GM21723 (cell line): ENCODE results near the gene RAPGEF1.
"Not testable (repeated sequence)": the region's sequence is repeated elsewhere in the genome, so short reads cannot be mapped to it uniquely, and the experiment has no call there.

Experiments
- ATAC-seq: cut with Tn5 transposase; IDR thresholded peaks from one replicate; pipeline ENCODE4 v1.9.1; 2021; ENCODE audit warnings: mild to moderate bottlenecking, moderate library complexity; ENCODE audit not compliant: unreplicated experiment

The RAPGEF1 gene

DNA sequence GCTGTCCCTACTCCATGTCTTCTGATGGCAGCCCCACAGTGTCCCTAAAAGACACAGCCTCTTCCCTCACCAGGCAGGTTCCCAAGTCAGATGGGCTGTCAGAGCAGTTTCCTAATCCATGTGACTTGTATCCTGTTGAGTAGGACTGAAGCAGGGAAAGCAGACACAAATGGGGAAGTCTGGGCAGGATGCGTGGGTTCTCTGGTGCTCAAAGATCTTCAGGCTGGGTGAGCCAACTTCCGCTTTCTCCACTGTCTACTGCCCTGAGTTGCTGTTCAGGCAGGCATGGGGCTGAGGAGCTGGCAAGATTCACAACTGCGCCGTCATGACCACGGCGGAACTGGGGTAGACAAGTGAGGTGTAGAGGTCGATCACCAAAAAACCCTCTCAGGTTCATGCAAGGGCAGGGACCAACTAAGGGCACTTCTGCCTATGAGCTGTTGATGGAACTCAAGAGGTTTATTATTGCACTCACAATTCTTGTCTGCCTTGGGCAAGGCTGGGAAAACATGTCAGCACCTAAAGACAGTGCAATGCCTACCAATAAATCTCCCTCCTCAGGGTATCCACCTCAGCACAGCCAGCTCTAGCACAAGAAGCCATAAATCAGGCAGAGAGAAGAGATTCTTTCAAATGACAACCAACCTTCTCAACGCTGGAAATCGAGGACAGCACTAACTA lies 83.4 kb downstream of the RAPGEF1 start:
- ATAC-seq, result peak; percentile 66

DNA sequence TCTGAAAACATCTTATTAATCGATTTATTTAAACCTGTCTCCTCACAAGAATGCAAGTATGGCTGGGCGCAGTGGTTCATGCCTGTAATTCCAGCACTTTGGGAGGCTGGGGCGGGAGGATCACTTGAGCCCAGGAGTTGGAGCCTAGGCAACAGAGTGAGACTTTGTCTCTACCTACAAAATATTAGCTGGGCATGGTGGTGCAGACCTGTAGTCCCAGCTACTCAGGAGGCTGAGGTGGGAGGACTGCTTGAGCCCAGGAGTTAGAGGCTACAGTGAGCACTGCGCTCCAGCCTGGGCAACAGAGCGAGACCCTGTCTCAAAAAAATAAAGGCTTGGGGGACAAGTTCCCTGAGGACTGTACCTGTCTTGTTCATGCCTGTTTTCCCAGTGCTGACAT lies 85.5 kb downstream of the RAPGEF1 start:
- ATAC-seq, result not testable (repeated sequence)

DNA sequence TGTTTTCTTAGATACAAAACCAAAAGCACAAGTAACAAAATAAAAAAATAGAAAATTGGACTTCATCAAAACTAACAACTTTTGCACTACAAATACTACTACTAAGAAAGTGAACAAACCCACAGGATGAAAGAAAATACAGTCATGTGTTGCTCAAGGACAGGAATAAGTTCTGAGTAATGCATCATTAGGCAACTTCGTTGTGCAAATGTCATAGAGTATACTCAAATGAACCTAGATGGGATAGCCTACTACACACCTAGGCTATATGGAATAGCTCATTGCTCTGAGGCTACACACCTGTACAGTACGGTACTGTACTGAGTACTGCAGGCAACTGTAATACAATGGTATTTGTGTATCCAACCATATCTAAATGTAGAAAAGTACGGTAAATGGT lies 88.3 kb downstream of the RAPGEF1 start:
- ATAC-seq, result no peak

DNA sequence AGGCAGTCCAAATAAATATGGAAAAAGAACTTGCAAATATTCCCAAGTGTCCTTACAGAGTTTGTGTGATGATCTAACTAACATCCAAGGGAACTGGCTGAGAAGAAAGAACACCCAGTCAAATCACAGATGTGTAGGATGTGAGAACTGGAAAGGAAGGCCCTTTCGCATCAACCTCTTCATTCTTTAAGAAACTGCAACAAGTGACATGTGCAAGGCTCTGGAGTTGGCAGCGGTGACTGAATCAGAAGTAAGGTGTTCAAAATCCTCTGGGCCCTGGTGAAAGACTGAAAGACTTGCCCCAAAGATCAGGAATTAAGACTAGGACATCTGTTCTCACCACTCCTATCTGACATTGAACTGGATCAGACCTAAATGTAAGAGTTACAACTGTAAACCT lies 88.7 kb downstream of the RAPGEF1 start:
- ATAC-seq, result no peak

DNA sequence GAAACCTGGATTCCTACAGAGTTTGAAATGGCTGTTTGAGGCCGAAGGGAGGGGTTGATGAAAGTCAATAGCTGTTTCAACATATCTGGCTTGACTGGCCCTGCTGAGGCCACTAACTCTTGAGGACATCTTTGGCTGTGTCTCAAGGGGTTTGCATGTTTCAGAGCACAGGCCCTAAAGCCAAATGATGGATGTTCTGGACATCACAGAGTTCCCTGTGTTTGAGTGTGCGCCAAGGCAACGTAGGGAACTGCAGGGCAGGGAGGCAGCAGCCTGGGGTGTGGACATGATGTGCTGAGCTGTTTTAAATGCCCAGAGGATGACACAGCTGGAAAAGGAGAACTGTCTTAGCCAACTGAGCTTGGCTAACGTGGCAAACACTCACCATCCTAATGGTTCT lies 89.6 kb downstream of the RAPGEF1 start:
- no peak for ATAC-seq

DNA sequence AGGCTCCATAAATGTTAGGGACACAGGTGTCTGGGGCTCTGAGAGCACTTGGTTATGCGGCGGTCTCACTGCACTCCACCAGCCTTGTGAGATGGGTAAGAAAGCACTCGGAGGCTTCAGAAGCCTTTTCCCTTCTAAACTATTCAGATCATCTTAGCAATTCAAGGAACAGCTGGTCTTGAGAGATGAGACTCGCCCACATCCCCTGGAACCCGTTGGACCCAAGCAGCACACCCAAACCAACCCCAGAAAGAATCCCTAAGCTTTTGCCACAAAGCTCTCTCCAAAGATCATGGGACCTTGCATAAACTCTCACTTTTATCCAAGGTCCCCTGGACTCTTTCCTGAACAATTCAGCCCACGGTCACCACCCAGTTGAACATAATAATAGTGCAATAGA lies 90.2 kb downstream of the RAPGEF1 start:
- no peak for ATAC-seq

DNA sequence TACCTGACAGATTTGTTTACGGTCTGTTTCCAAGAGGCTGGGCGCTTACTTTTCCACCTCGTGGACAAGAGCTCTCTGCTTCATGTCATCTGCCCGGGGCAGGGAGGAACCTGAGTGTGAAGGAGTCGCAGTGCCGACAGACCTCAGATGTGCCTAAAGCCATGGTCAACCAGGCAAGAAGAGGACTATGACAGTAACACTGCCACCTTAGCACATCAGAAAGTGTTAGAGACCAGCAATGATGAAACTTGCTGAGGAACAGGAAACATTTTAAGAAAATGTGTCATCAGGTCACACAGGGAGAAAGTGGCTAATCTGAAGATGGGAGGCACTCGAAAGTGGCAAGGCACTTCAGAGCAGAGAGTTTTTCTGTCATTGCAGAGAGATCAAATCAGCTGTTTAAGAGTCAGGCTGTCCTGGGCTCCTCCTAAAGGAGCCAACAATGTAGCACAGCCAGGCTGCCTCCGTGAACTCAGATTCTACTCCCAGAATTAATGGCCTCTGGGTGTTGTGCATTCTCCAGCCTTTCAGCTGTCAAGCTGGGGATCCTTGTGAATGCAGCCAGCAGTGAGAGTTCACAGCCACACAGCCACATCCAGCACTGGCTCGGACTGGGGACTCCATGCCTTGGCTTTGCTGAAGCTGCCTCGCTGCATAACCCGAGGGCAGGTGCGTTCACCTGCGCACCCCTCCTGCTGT lies 94.6 kb downstream of the RAPGEF1 start:
- ATAC-seq, result no peak

DNA sequence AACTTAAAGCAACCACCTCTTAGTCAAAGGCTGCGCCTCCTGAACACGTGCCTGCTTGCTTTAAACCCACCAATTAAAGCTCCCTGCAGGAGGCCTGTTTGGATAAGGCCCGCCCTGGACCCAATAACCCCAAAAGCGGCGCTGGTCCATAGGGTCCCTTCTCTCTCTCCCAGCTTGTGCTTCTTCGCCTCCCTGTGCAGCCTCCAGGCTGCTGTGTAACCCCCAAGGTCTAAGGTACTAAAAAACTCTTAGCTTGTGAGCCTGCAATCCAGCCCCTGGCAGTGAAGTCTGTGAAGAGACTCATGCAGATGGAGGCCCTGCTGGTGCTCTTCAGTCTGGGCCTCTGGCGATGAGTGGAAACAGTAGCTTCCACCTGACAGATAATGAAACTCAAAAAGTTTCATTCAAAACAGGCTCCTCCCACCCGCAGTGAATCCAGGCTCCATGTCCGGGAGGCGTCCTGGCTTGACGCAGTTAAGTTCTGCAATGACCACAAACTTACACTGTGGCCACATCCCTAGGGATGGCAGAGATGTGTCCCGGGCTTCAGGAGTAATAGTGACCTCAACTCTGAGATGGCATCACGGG lies 97.3 kb downstream of the RAPGEF1 start:
- peak; percentile 56 for ATAC-seq

DNA sequence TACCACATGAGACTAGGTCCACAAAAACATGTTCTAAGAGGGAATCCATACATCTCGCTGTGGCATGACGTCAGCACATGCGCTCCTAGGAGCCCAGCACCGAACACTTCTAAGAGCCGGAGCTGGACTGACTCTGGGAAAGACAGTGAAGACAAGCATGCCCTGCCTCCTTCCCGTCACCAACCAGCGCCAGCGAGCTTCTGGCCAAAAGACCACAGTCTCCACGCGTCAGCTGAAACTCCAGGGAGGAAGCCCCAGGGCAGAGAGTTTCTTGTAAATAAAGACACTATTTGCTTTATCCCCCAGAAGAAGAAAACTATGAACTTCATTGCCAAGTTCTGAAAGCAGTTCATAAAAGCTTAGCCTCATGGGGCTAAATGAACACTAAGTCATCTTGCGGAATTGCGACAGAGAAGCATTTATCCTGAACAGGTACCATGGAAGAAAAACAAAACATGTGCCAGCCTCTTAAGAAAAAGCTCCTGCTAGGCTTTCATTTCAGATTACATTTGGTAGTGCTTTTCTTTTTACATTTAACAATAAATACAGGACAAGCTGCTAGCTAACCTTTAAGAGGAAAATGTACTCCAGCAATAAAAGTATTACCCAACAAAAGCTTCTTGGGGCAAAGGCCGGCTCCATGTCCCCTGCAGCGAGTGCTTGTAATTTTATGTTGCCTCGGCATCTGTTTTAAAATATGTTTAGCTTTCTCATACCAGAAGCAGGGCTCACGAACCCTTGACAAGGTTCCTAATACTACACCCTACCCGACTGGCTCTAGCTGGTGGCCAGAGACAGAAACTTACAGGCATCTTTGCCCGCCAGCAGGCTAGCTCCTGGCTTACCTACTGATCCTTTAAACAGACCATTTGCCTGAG lies 98.0 kb downstream of the RAPGEF1 start:
- no peak for ATAC-seq

DNA sequence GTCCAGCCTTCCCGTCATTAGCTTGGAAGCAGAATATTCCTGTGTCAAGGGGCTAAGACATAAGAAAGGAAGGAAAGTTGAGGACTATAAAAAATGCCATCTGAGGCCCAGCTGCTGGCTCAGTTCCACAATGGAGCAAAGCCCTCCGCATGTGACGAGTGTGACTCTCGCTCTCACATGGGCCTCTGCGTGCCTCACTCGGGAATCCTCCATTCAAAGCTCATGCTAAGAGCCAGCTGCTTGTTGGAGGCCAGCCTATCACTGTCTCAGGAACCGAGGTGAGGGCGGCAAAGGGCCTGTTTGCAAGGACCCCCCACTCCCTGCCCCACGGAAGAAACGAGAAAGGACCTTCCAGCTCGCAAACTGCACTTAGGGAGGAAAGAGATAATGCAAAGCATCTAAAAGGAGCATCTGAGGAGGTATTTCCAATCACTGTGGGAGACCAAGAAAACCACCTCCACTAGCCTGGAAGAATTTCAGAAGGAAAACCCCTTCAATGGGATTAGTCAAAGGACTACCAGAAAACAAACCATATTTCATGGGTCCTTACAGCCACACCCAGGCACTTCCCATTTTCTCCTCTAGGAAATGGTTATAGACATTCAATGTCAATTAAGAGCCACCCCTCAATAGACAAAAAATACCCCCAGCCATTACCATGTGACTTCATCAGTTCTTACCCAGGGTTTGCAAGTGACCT lies 99.3 kb downstream of the RAPGEF1 start:
- no peak for ATAC-seq

DNA sequence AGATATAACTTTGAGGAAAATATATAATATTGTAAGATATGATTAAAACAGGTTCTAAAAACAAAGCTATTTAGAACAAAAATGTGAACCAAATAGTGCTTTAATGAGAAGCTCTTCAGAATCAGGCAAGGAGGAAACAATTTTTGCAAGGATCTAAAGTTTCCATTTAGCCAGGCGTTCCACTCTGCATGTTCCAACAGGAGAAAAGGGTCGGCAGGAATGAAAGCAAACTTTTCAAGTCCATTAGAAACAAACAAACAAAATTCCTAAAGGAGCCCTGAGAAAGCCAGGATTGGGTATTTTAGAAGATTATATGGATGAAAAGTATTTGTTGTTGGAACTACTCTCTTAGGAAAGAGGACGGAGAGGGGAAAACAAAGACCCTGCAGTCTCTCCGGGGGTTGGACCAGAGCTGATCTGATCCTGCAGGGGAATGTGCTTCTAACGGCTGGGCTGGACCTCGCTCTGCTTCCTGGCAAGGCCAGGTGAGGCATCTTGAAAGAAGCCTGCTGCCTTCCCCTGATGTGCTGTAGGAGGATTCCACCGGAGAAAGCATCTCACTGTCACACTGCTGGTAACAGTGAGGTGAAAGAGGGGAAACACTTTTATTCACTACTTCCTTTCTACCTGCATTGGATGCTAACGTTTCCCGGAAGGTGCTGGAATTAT lies 100.0 kb downstream of the RAPGEF1 start:
- no peak for ATAC-seq

DNA sequence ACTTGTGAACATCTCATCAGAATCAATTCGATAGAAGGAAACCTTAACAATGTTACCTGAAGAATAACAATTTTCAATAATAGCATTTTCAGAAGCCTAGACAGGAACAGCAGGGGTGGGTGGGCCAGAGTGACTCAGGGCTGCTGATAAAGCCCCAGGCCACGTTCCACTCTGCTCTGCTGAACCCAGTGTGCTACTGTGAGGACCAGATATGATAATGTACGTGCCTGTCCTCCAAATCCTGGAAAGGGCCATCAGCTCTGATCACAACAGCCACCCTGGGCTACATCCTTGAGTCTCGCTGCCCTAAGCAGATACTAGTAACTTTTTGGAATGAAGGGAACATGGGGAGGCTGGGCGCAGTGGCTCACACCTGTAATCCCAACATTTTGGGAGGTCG lies 103.3 kb downstream of the RAPGEF1 start:
- ATAC-seq, result no peak

DNA sequence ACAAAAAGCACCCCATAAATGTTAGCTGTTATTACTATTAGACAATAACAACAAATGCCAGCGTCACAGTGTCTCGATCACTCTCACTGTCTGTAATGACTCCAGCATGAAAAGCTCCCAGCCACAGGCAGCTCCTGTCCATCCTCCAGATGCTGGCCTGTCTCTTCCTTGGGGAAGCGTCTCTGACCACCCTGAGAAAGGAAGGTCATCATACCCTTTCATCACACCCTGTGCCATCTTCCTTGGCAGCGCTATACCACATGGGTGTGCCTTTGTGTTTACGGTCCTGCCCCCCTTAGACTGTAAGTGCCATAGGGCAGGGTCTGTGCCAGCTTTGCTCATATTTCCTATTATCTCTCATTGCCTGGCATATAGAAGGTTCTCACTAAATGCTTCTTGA lies 104.0 kb downstream of the RAPGEF1 start:
- ATAC-seq, result no peak

DNA sequence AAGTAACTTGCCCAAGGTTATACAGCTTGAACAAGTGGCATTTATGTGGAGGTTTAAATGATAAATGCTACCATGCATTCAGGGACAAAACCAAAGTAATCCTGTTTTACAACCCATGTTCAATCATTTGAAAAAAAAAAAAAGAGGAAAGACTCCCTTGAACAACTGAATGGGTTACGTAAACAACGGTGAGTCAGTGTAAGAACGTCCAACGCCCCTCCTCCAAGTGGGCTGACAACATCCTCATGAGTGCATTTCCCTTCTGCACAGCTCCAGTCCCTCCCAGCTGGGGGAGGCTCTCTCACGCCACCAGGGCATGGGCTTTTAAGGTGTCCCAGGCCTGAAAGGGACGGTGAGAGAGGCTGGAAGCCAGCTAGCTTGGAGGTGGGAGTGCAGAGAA lies 104.6 kb downstream of the RAPGEF1 start:
- no peak for ATAC-seq

DNA sequence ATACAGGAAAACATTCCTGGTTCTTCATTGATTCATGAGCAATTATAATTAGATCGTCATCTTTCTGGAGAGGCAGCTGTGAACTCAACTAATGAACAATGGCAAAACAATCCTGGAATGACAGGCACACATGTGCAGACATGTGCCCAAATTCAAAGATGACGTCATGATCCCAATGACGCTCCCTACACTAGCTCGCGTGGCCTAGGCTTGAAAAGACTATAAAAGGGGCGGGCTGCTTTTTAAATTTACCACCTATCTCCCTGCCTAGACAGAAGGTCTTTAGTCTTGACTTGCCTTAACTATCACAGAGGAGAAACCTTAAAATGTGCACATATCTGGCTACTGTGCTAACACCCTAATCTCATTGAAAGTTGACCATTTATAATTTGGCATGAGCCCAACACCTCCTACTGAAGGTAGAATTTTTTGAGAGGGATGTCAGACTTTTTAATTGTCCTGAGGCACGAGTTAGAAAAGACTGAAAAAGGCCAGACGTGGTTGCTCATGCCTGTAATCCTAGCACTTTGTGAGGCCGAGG lies 106.3 kb downstream of the RAPGEF1 start:
- ATAC-seq, result no peak

DNA sequence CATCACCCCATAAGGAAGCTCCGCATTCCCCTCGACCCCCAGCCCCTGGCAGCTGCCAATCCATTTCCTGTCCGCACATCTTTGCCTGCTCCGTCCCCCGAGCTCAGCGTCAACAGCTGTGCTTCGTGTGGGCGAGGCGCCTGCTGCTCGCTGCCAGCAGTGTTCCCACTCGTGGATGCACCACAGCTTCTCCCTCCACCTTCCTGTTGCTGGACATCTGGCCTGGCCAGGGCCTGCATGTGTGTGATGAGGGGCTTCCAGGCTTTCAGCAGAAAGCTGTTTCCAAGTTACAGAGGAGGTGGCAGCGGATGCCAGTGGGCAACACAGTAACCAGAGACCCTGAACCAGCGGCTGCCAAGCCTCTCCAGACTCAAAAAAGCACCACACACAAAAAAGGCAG lies 108.6 kb downstream of the RAPGEF1 start:
- no peak for ATAC-seq

DNA sequence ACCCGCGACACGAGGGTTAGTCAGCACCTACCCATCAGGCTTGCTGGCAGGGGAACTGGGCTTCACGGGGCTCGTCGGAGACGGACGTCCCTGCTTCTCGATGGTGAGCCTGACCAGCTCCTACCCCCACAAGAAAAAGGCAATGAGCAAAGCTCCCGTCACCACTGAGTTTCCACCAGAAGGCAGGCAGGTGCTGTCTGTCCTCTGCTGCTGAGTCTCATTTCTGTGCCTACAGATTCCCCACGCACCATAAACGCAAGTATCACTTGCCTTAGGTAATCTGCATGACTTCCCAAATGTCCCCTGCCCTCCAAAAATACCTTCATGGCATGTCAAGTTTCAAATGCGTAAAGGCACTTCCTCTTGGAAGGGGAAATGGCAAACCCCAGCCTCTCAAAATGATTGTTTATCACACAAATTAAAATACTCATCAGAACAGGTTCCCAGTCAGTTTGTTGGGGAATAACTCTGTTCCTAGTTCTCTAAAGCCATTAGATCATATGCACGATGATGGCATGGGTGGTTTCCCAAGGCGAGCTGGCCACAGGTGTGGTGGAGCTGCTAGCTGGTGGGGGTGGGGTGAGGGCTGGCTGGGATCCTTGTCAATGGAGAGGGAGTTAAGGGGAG lies 109.6 kb downstream of the RAPGEF1 start:
- ATAC-seq, result no peak

DNA sequence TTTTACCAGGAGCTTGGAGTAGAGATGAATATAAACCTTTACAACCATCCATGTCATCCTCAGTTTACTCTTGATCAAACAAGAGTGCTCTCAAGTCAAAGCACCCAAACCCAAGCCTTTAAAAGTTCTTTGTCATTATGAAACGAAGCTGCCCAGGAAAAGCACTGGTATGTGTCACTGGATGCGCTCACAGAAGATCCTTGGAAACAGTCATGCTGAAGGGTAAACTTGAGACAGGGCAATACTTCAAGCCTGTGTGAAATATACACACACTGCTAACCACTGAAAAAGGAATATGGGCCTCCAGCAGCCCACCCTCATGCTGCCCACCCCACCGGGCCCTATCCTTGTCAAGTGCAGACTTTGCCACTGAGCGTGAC lies 110.1 kb downstream of the RAPGEF1 start:
- ATAC-seq, result no peak

DNA sequence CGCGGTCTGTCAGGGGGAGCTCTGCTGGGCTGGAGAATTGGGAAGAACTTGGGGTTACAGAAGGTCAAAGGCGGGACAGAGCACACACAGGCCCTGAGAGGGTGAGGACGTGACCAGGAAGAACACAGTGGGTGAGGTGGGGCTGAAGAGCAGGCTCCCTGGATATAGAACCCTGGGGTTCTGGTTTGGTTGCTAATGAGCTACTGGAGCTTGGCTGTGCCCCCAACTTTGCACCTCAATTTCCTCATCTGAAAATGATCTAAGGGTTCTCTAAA lies 110.7 kb downstream of the RAPGEF1 start:
- no peak for ATAC-seq
